HepG2 (cell line): ENCODE data around the gene PKP1. TPM values are rescaled to one million over a fixed set of nuclear protein-coding genes. Genes with fewer than 3 reads are reported as not detected.

Experiments
- ATAC-seq: fragments of 200-7000 bp; cut with Tn5 transposase; 3 replicates; pipeline ENCODE4 v1.9.1; 2020; ENCODE audit warnings: mild to moderate bottlenecking, moderate library complexity
- BruUV-seq: library from RNA; stranded (reverse); fragments of 400-500 nt; replicated peaks from 2 replicates; lab custom pipeline; 2021; lab: Mats Ljungman, UMichigan
- CTCF ChIA-PET: fragments of 300-600 bp; formaldehyde crosslinking; extraction: SDS; loops from one replicate; lab custom pipeline; 2021; ENCODE audit warnings: low total read pairs, inconsistent platforms, low intra/inter-chr PET ratio; lab: Yijun Ruan, JAX
- POLR2A ChIA-PET: fragments of 350-600 bp; sonication (Branson Sonifier 250); formaldehyde crosslinking; loops from one replicate; lab custom pipeline; 2020; ENCODE audit warnings: antibody characterized with exemption, inconsistent platforms; lab: Yijun Ruan, JAX
- DNase-seq: peaks from one replicate; pipeline ENCODE4 v3.0.0-alpha.2; 2015; ENCODE audit warnings: low spot score
- FAIRE-seq: peaks from 3 replicates; lab custom pipeline; 2011; peaks lifted over from hg19 to GRCh38; lab: Jason Lieb, UNC
- H2AFZ ChIP-seq: one replicate; pipeline ENCODE4 v1.6.1; 2011; ENCODE audit warnings: low read length, inconsistent platforms
- H3K27ac ChIP-seq: fragments of 300-600 bp; 3 replicates; pipeline ENCODE4 v1.8.0; 2011; ENCODE audit warnings: mixed run types, mild to moderate bottlenecking, mixed read lengths, low read length, inconsistent platforms; ENCODE audit not compliant: insufficient read depth; ENCODE audit errors: extremely low read length
- H3K27me3 ChIP-seq, 2 experiments: fragments of 200-600 bp in 1 of 2; 2 replicates in 1 of 2; 3 replicates in 1 of 2; pipeline versions ENCODE4 v1.6.0 to v1.8.0; 2011; ENCODE audit warnings: low read length in 2 of 2, mild to moderate bottlenecking in 2 of 2, moderate library complexity in 2 of 2, inconsistent platforms in 1 of 2; ENCODE audit not compliant: insufficient read depth in 2 of 2, control insufficient read depth in 1 of 2
- H3K36me3 ChIP-seq, 2 experiments: fragments of 200-600 bp in 1 of 2; replicated peaks in 1 of 2; 2 replicates in 1 of 2; 3 replicates in 1 of 2; pipeline versions ENCODE4 v1.5.1 to v1.8.0; 2011; ENCODE audit warnings: low read length in 2 of 2, inconsistent platforms in 1 of 2; ENCODE audit not compliant: insufficient read depth in 2 of 2, control insufficient read depth in 1 of 2
- H3K4me1 ChIP-seq: 2 replicates; pipeline ENCODE4 v1.5.1; 2012; ENCODE audit warnings: low read length, inconsistent platforms; ENCODE audit not compliant: insufficient read depth
- H3K4me2 ChIP-seq: 2 replicates; pipeline ENCODE4 v1.6.0; 2011; ENCODE audit warnings: low read depth, low read length, inconsistent platforms
- H3K4me3 ChIP-seq, 3 experiments: fragments of 200-600 bp in 1 of 3; sonication (generic), shearing (Covaris generic) in 1 of 3; replicated peaks in 1 of 3; 2 replicates each; pipeline ENCODE4 v1.5.1; 2011 to 2016; ENCODE audit warnings: low read length in 3 of 3, inconsistent platforms in 2 of 3, low read depth in 2 of 3, mild to moderate bottlenecking in 2 of 3, control low read depth in 1 of 3, mixed read lengths in 1 of 3; ENCODE audit not compliant: insufficient read depth in 1 of 3
- H3K79me2 ChIP-seq: one replicate; pipeline ENCODE4 v1.6.1; 2011; ENCODE audit warnings: low read length, inconsistent platforms; ENCODE audit not compliant: insufficient read depth
- H3K9ac ChIP-seq: 2 replicates; pipeline ENCODE4 v1.6.0; 2011; ENCODE audit warnings: mild to moderate bottlenecking, low read depth, low read length, inconsistent platforms; ENCODE audit not compliant: insufficient read depth
- H3K9me3 ChIP-seq: 2 replicates; pipeline ENCODE4 v1.5.1; 2012; ENCODE audit warnings: mild to moderate bottlenecking, low read length
- H4K20me1 ChIP-seq: 2 replicates; pipeline ENCODE4 v1.6.0; 2011; ENCODE audit warnings: inconsistent platforms, mild to moderate bottlenecking, low read length, moderate library complexity; ENCODE audit not compliant: insufficient read depth
- BCL6 ChIP-seq: IDR thresholded peaks from 2 replicates; pipeline ENCODE4 v1.6.1; 2016; ENCODE audit warnings: missing genetic modification reagents, missing compliant biosample characterization
- HOXA7 ChIP-seq: sonication (generic); formaldehyde crosslinking; IDR thresholded peaks from 2 replicates; pipeline ENCODE4 v1.8.1; 2022; ENCODE audit warnings: mild to moderate bottlenecking, missing genetic modification reagents, moderate library complexity
- KDM4B ChIP-seq: sonication (generic); formaldehyde crosslinking; IDR thresholded peaks from 2 replicates; pipeline ENCODE4 v1.4.0; 2020; ENCODE audit warnings: missing genetic modification reagents
- NFKB2 ChIP-seq: sonication (generic); formaldehyde crosslinking; IDR thresholded peaks from 2 replicates; pipeline ENCODE4 v1.4.0; 2020; ENCODE audit warnings: missing genetic modification reagents, borderline replicate concordance
- SALL1 ChIP-seq: sonication (generic); formaldehyde crosslinking; IDR thresholded peaks from 2 replicates; pipeline ENCODE4 v1.8.0; 2022; ENCODE audit warnings: mild to moderate bottlenecking, missing genetic modification reagents
- SMAD1 ChIP-seq: sonication (generic); formaldehyde crosslinking; IDR thresholded peaks from 2 replicates; pipeline ENCODE4 v1.4.0; 2020; ENCODE audit warnings: missing genetic modification reagents, low read depth, mild to moderate bottlenecking, borderline replicate concordance
- TARDBP ChIP-seq: sonication (generic); formaldehyde crosslinking; IDR thresholded peaks from 2 replicates; pipeline ENCODE4 v1.8.0; 2022; ENCODE audit warnings: mild to moderate bottlenecking, missing genetic modification reagents
- TBX2 ChIP-seq: sonication (generic); formaldehyde crosslinking; IDR thresholded peaks from 2 replicates; pipeline ENCODE4 v1.5.0; 2020; ENCODE audit warnings: missing genetic modification reagents, mild to moderate bottlenecking, borderline replicate concordance
- TBX3 ChIP-seq: fragments of 450-650 bp; IDR thresholded peaks from 2 replicates; pipeline ENCODE4 v1.6.1; 2017; ENCODE audit warnings: antibody characterized with exemption, mild to moderate bottlenecking, inconsistent platforms, borderline replicate concordance
- TIGD3 ChIP-seq: sonication (generic); formaldehyde crosslinking; IDR thresholded peaks from 2 replicates; pipeline ENCODE4 v1.5.1; 2020; ENCODE audit warnings: mild to moderate bottlenecking, missing genetic modification reagents, borderline replicate concordance
- ZNF280B ChIP-seq: sonication (generic); formaldehyde crosslinking; IDR thresholded peaks from 2 replicates; pipeline ENCODE4 v1.5.0; 2020; ENCODE audit warnings: missing genetic modification reagents, mild to moderate bottlenecking, borderline replicate concordance
- ZNF552 ChIP-seq: sonication (generic); formaldehyde crosslinking; IDR thresholded peaks from 2 replicates; pipeline ENCODE4 v1.9.0; 2022; ENCODE audit warnings: missing genetic modification reagents, mild to moderate bottlenecking, borderline replicate concordance
- ZNF576 ChIP-seq: sonication (generic); formaldehyde crosslinking; IDR thresholded peaks from 2 replicates; pipeline ENCODE4 v1.4.0; 2020; ENCODE audit warnings: mild to moderate bottlenecking, missing genetic modification reagents
- ZNF644 ChIP-seq: IDR thresholded peaks from 2 replicates; pipeline ENCODE4 v1.6.1; 2016; ENCODE audit warnings: low read depth
- ZNF670 ChIP-seq: sonication (generic); formaldehyde crosslinking; IDR thresholded peaks from 2 replicates; pipeline ENCODE4 v1.8.0; 2022; ENCODE audit warnings: mild to moderate bottlenecking, missing genetic modification reagents, borderline replicate concordance
- ZNF773 ChIP-seq: sonication (generic); formaldehyde crosslinking; IDR thresholded peaks from 2 replicates; pipeline ENCODE4 v1.4.0; 2020; ENCODE audit warnings: missing genetic modification reagents, borderline replicate concordance
- WGBS: methylation state at CpG from one replicate; pipeline ENCODE4 v1.1.6; 2017; ENCODE audit warnings: low lambda C conversion rate; 5-methylcytosine and 5-hydroxymethylcytosine counted together
- in situ Hi-C: cut with HindIII; loops from 2 replicates; pipeline ENCODE4 v1.10.0; 2017; ENCODE audit warnings: low pct_unique_long_range_greater_than_20kb; ENCODE audit not compliant: extremely low pct_ligation_motif_present
- intact Hi-C: fragments of 100-400 bp; cut with micrococcal nuclease; formaldehyde crosslinking; loops from one replicate; pipeline ENCODE4 v1.10.0; 2022; ENCODE audit not compliant: unreplicated experiment
- polyA plus RNA-seq, 8 experiments: library from polyadenylated mRNA; depleted of rRNA in 3 of 8; stranded (reverse) in 7 of 8; unstranded in 1 of 8; fragments of >200 nt; fragmentation: Illumina TruSeq in 4 of 8; extraction: Trizol in 4 of 8; gene quantifications; 2 replicates each; pipeline versions ENCODE4 v1.2.1 to v1.2.3, GENCODE V29; 2011 to 2016; ENCODE audit warnings: low read depth in 4 of 8, missing spikeins in 1 of 8, mixed read lengths in 1 of 8; ENCODE audit not compliant: insufficient read depth in 1 of 8
- total RNA-seq, 5 experiments: library from RNA; depleted of rRNA; stranded (reverse); fragments of >200 nt; fragmentation: Illumina TruSeq; extraction: Trizol; gene quantifications; 2 replicates each; pipeline ENCODE4 v1.2.3, GENCODE V29; 2016; ENCODE audit warnings: low read depth in 1 of 5
- TF ChIP-seq, protein P1 (sequence below): sonication (generic); formaldehyde crosslinking; IDR thresholded peaks from 2 replicates; pipeline ENCODE4 v1.8.1; 2023; ENCODE audit warnings: mild to moderate bottlenecking, missing genetic modification reagents, borderline replicate concordance

Gene PKP1
- total and polyA plus RNA-seq, 2 of the 13 experiments (the other 11 are each of a cell fraction or from before 2014, with no cell fraction given): not detected

DNA sequence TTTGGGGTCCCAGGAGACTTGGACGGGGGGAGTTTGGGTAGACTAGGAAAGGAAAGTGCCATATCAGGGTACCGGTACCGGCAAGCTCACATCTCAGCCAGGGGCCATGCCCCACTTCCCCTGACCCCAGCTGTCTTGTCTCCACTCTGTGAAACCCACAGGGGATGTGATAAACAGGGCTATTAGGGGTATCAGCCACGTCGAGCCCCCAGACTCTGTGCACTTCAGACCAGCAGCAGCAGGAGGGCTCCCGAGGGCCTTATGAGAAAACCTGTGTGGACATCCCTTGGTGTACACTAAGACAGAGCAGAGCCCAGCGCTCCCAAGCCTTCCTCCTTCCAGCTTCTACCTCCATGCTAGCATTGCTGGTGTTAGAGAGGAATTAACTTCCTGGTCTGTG, 47.9 kb downstream of the PKP1 start:
- intact Hi-C loops: no loop called here
- no peaks in the 10 kb centered on the region for H3K4me1 ChIP-seq
- H3K27ac ChIP-seq: no peak overlapping the region
- H3K4me2 ChIP-seq: no peak overlapping the region
- H3K36me3 ChIP-seq: no peaks in the 10 kb centered on the region
- H3K4me3 ChIP-seq: no peak overlapping the region
- no peaks in the 10 kb centered on the region for H4K20me1 ChIP-seq
- TF ChIP-seq TBX2 (CRISPR knock-in tag) (no peak), ZNF552 (CRISPR knock-in tag) (no peak), ZNF576 (no peak), TARDBP (no peak), NFKB2 (CRISPR knock-in tag) (no peak), TIGD3 (CRISPR knock-in tag) (no peak)
- TF ChIP-seq, all 625 proteins: peak for 0
- Histone ChIP-seq H3K9me3 (no peaks in the 10 kb centered on the region), H3K9ac (no peak overlapping the region), H2AFZ (no peak overlapping the region), H3K79me2 (no peaks in the 10 kb centered on the region), H3K27me3 (peaks cover 0 to 5% of the 10 kb centered on the region in 2 experiments; a peak in 1 of 5 replicates)
- no TSS peak for BruUV-seq
- WGBS: 43% methylated on average over 1 of the region's 7 CpGs
- DNase-seq (no peak), FAIRE-seq (no peak), ATAC-seq (no peak)
- in situ Hi-C loops: no loop called here
- CTCF ChIA-PET: no interaction called here
- POLR2A ChIA-PET: no interaction called here

- Histone ChIP-seq H3K4me3 (no peak overlapping the region), H3K4me1 (no peaks in the 10 kb centered on the region), H3K9ac (no peak overlapping the region), H2AFZ (no peak overlapping the region), H4K20me1 (no peaks in the 10 kb centered on the region), H3K9me3 (no peaks in the 10 kb centered on the region), H3K27me3 (peaks cover 0 to 5% of the 10 kb centered on the region in 2 experiments; a peak in 1 of 5 replicates), H3K36me3 (no peaks in the 10 kb centered on the region), H3K4me2 (no peak overlapping the region), H3K27ac (no peak overlapping the region), H3K79me2 (no peaks in the 10 kb centered on the region)
- FAIRE-seq (no peak), ATAC-seq (no peak), DNase-seq (no peak)
- 74% methylated on average over 5 of the region's 8 CpGs for WGBS
- in situ Hi-C loops: no loop called here
- BruUV-seq: no TSS peak
- CTCF ChIA-PET: no interaction called here
- intact Hi-C loops: no loop called here
- POLR2A ChIA-PET: no interaction called here
- TF ChIP-seq TBX3: no peak
- TF ChIP-seq ZNF773 (CRISPR knock-in tag): no peak
- TF ChIP-seq BCL6: no peak
- no peak for TF ChIP-seq ZNF670 (CRISPR knock-in tag)
- TF ChIP-seq, protein P1, sequence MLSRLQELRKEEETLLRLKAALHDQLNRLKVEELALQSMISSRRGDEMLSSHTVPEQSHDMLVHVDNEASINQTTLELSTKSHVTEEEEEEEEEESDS: no peak
- no peak for TF ChIP-seq SALL1 (CRISPR knock-in tag)
- no peak for TF ChIP-seq HOXA7 (CRISPR knock-in tag)
- no peak for TF ChIP-seq KDM4B (CRISPR knock-in tag)
- TF ChIP-seq ZNF280B (CRISPR knock-in tag): no peak
- no peak for TF ChIP-seq ZNF644 (CRISPR knock-in tag)
- no peak for TF ChIP-seq SMAD1 (CRISPR knock-in tag)
Measured at GRCh38 chr1:201332021-201332420, 48.7 kb downstream of the PKP1 start.
